ENCODE results near the gene TRIM62. TPM values are rescaled to one million over a fixed set of nuclear protein-coding genes. Genes with fewer than 3 reads are reported as not detected.

The TRIM62 gene
- total RNA-seq, 1 donor, result 12.3 TPM

DNA sequence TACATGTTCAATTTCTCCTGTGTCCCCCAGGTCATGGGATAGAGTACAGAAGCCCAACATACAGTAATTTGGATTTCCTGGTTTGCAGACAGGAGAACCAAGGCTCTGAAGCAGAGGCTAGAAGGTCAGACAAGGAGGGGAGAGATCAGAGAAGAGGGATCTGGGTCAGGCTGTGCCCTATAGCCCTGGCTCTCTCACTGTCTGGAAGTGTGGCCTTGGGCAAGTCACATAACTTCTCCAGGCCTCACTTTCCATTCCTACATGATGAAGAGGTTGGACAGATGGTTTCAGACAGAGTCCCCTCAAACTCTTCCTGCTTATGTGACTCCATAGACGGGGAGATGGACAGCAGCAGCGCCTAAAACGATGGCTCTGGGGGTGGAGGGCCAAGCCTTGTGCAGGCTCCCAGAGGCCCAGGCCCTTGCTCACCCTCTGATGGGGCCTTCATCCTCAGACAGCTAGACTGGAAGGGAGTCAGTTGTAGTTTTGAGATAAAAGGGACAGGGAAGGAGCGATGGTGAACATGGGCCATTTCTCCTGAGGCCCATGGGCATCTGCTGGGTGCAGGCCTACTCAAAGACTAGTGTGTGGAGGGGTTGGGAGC, 2.9 kb downstream of the TRIM62 start:
- H4K20me1 ChIP-seq (ENCODE audit: insufficient read depth, low read length), result peaks cover 10% of the 10 kb centered on the region
- no peak for DNase-seq (ENCODE audit: insufficient read length, low spot score, missing footprints)
- H3K27me3 ChIP-seq (ENCODE audit: insufficient read depth, low read length), result peaks cover under 1% of the 10 kb centered on the region

DNA sequence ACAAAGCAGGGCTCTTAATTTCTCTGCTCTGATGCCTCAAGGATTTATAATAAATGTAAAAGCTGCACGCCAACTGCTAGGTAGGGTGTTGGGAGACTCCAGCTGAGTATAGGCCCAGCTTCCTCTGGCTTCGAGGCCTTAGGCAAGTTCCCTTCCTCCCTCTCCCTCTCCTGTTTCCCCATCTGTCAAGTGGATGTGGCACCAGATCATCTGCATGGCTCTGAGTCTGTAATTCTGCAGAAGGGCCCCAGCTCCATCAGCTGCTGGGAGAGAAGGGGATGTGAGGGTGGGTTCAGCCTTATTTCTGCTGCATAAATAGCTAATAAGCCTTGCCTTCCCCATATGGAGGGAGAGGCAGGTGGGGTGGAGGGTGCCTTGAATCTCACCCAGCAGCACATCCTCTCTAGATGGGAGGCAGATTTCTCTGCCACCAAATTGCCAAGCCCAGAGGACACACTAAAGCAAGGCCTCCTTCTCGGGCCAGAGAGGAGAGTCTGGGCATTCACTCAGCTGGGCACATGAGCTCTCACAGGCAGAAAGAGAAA, 3.8 kb downstream of the TRIM62 start:
- Histone ChIP-seq H3K4me1 (ENCODE audit: insufficient read depth, low read length) (peaks cover 27% of the 10 kb centered on the region), H3K4me3 (ENCODE audit: insufficient read depth, low read length) (no peak overlapping the region), H3K79me2 (ENCODE audit: insufficient read depth, low read length) (peaks cover 30% of the 10 kb centered on the region), H4K20me1 (ENCODE audit: insufficient read depth, low read length) (peaks cover 10% of the 10 kb centered on the region), H3K27ac (ENCODE audit: low read depth, low read length) (no peak overlapping the region), H3K9me3 (ENCODE audit: low read depth, low read length) (no peaks in the 10 kb centered on the region), H2AFZ (ENCODE audit: low read length) (no peak overlapping the region), H3K27me3 (ENCODE audit: insufficient read depth, low read length) (no peaks in the 10 kb centered on the region), H3K4me2 (ENCODE audit: insufficient read depth, low read length) (no peak overlapping the region), H3K36me3 (ENCODE audit: insufficient read depth, low read length) (peaks cover 7% of the 10 kb centered on the region)
- TF ChIP-seq, protein P1, sequence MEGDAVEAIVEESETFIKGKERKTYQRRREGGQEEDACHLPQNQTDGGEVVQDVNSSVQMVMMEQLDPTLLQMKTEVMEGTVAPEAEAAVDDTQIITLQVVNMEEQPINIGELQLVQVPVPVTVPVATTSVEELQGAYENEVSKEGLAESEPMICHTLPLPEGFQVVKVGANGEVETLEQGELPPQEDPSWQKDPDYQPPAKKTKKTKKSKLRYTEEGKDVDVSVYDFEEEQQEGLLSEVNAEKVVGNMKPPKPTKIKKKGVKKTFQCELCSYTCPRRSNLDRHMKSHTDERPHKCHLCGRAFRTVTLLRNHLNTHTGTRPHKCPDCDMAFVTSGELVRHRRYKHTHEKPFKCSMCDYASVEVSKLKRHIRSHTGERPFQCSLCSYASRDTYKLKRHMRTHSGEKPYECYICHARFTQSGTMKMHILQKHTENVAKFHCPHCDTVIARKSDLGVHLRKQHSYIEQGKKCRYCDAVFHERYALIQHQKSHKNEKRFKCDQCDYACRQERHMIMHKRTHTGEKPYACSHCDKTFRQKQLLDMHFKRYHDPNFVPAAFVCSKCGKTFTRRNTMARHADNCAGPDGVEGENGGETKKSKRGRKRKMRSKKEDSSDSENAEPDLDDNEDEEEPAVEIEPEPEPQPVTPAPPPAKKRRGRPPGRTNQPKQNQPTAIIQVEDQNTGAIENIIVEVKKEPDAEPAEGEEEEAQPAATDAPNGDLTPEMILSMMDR (IDR thresholded peaks at IDR 0.05; ENCODE audit: extremely low read depth, low read depth, low read length), result no peak
- DNase-seq (ENCODE audit: insufficient read length, low spot score, missing footprints), result no peak

More for the DNA sequence above, 2.9 kb downstream of the TRIM62 start:
- Histone ChIP-seq H3K9me3 (ENCODE audit: low read depth, low read length) (no peaks in the 10 kb centered on the region), H3K36me3 (ENCODE audit: insufficient read depth, low read length) (peaks cover 7% of the 10 kb centered on the region), H3K4me3 (ENCODE audit: insufficient read depth, low read length) (no peak overlapping the region), H3K4me1 (ENCODE audit: insufficient read depth, low read length) (peaks cover 27% of the 10 kb centered on the region), H3K27ac (ENCODE audit: low read depth, low read length) (no peak overlapping the region), H3K79me2 (ENCODE audit: insufficient read depth, low read length) (peaks cover 30% of the 10 kb centered on the region), H3K4me2 (ENCODE audit: insufficient read depth, low read length) (peak overlapping the region; percentile 92), H2AFZ (ENCODE audit: low read length) (no peak overlapping the region)
- TF ChIP-seq, protein P1 (IDR thresholded peaks at IDR 0.05; ENCODE audit: extremely low read depth, low read depth, low read length), result no peak

GRCh38 chr1:33176887-33177286, 5.0 kb downstream of the TRIM62 start:
- no peak overlapping the region for H2AFZ ChIP-seq (ENCODE audit: low read length)
- DNase-seq (ENCODE audit: insufficient read length, low spot score, missing footprints), result no peak
- H3K27ac ChIP-seq (ENCODE audit: low read depth, low read length), result peak overlapping the region; percentile 81
- TF ChIP-seq, protein P1 (IDR thresholded peaks at IDR 0.05; ENCODE audit: extremely low read depth, low read depth, low read length), result no peak
- peaks cover 10% of the 10 kb centered on the region for H4K20me1 ChIP-seq (ENCODE audit: insufficient read depth, low read length)
- H3K27me3 ChIP-seq (ENCODE audit: insufficient read depth, low read length), result no peaks in the 10 kb centered on the region
- H3K36me3 ChIP-seq (ENCODE audit: insufficient read depth, low read length), result peaks cover 7% of the 10 kb centered on the region
- H3K4me1 ChIP-seq (ENCODE audit: insufficient read depth, low read length), result peaks cover 21% of the 10 kb centered on the region
- H3K79me2 ChIP-seq (ENCODE audit: insufficient read depth, low read length), result peaks cover 30% of the 10 kb centered on the region
- peak overlapping the region; percentile 16 for H3K4me2 ChIP-seq (ENCODE audit: insufficient read depth, low read length)
- H3K9me3 ChIP-seq (ENCODE audit: low read depth, low read length), result no peaks in the 10 kb centered on the region
- H3K4me3 ChIP-seq (ENCODE audit: insufficient read depth, low read length), result no peak overlapping the region

- H3K4me1 ChIP-seq (ENCODE audit: insufficient read depth, low read length), result peaks cover 21% of the 10 kb centered on the region
- H3K4me3 ChIP-seq (ENCODE audit: insufficient read depth, low read length), result no peak overlapping the region
- no peaks in the 10 kb centered on the region for H3K9me3 ChIP-seq (ENCODE audit: low read depth, low read length)
- TF ChIP-seq, protein P1 (IDR thresholded peaks at IDR 0.05; ENCODE audit: extremely low read depth, low read depth, low read length), result no peak
- H3K79me2 ChIP-seq (ENCODE audit: insufficient read depth, low read length), result peaks cover 30% of the 10 kb centered on the region
- H3K4me2 ChIP-seq (ENCODE audit: insufficient read depth, low read length), result peak overlapping the region; percentile 16
- peaks cover 10% of the 10 kb centered on the region for H4K20me1 ChIP-seq (ENCODE audit: insufficient read depth, low read length)
- peaks cover 7% of the 10 kb centered on the region for H3K36me3 ChIP-seq (ENCODE audit: insufficient read depth, low read length)
- peak overlapping the region; percentile 79 for H2AFZ ChIP-seq (ENCODE audit: low read length)
- DNase-seq (ENCODE audit: insufficient read length, low spot score, missing footprints), result peak; percentile 91
- peak overlapping the region; percentile 81 for H3K27ac ChIP-seq (ENCODE audit: low read depth, low read length)
- no peaks in the 10 kb centered on the region for H3K27me3 ChIP-seq (ENCODE audit: insufficient read depth, low read length)
Measured at GRCh38 chr1:33176362-33176850, 5.4 kb downstream of the TRIM62 start.

Data from osteoblast (primary cell).